ENCODE data around the gene ELOA2.
A peak's percentile ranks its signal among the peaks of the same experiment; 100 is the strongest.
"Not testable (repeated sequence)": the region's sequence is repeated elsewhere in the genome, so short reads cannot be mapped to it uniquely, and the experiment has no call there.

The ELOA2 gene

DNA sequence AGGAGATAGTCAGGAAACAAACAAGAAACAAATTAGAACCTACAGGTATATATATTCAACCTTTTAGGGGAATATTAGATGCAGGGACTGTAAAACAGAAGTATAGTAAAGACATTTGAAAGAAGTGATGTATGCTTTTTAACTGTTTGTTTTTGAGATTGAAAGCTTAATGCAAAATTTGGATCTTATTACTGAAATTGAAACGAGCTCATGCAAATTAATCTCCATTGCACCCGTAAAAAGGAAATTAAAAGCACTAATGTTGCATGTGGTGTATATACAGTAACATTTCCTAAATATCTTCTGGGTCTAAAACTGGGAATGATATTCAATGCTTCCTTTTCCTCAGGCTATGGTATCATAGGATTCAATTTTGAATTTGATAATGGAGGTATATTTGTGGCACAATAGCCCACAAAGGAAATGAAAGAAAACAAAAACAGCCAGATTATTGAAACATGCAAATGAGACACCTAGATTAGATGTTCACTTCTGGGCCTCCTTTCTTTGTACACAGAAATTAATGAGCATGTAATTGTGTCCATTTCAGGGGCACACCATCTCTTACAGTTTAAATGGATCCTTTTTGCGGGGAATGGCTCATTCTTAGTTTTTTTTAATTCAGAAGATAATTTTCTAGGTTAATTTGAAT lies 1.6 kb upstream of the ELOA2 start:
- Histone ChIP-seq H3K27me3 (replicated peaks) (no peaks in the 10 kb centered on the region), H3K4me3 (ENCODE audit: low read depth, low read length) (no peak overlapping the region), H3K27ac (no peak overlapping the region), H3K36me3 (replicated peaks) (no peaks in the 10 kb centered on the region)
- DNase-seq = no peak
- TF ChIP-seq, protein P1, sequence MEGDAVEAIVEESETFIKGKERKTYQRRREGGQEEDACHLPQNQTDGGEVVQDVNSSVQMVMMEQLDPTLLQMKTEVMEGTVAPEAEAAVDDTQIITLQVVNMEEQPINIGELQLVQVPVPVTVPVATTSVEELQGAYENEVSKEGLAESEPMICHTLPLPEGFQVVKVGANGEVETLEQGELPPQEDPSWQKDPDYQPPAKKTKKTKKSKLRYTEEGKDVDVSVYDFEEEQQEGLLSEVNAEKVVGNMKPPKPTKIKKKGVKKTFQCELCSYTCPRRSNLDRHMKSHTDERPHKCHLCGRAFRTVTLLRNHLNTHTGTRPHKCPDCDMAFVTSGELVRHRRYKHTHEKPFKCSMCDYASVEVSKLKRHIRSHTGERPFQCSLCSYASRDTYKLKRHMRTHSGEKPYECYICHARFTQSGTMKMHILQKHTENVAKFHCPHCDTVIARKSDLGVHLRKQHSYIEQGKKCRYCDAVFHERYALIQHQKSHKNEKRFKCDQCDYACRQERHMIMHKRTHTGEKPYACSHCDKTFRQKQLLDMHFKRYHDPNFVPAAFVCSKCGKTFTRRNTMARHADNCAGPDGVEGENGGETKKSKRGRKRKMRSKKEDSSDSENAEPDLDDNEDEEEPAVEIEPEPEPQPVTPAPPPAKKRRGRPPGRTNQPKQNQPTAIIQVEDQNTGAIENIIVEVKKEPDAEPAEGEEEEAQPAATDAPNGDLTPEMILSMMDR (IDR thresholded peaks at IDR 0.05; ENCODE audit: low read depth, low read length, missing control alignments) = no peak
- in situ Hi-C loops (cut with HindIII; ENCODE audit: low pct_ligation_motif_present, low sequenced_read_pairs) = no loop called here

DNA sequence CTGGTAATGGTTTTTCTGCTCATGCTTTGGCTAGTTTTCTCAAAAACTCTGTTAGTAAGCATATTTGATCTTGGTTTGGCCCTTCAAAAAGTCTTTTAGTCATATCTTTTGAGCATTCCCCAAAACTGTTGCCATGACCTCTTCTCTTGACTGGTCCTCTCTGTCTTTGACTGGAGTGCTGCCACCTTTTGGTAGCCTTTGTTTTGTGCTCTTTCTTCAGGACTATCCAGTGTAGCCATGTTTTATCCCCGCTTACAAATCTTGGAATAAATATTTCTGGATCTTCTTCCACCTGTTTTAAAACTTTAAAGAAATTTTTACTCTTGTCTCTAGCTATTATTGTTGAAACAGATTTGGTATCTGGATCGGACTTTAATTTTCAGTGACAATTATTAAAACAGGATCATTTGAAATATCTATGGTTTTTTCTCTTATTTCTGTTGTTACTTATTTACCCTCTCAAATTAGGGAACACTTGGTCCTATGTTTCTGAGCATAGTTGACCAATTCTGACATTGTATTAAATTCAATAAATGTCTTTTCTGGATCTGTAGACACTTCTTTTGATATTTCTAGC lies 965 bp upstream of the ELOA2 start:
- TF ChIP-seq, protein P1 (IDR thresholded peaks at IDR 0.05; ENCODE audit: low read depth, low read length, missing control alignments) = peak; percentile 42
- in situ Hi-C loops (cut with HindIII; ENCODE audit: low pct_ligation_motif_present, low sequenced_read_pairs) = no loop called here
- peak; percentile 36 for DNase-seq

DNA sequence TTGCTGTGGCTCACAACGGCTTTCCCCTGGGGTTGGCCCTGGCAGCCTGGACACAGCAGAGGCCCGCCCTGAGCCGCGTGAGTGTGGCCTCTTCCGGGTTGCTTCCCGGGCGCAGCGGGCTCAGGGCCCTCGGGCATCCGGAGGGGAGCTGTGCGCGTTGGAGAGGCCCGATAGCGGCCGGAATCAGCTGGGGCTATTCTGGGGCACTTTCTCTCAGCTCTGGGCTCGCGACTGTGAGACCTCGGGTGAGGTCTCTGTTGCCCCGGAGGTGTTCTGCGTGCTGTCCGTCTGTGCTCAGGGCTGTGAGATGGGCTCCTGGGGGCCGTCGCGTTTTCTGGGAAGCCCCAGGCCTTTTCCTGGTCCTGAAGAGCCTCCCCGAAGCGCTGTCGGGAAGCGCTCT lies 830 bp downstream of the ELOA2 start:
- H3K27ac ChIP-seq; in situ Hi-C loops (cut with HindIII; ENCODE audit: low pct_ligation_motif_present, low sequenced_read_pairs); H3K27me3 ChIP-seq (replicated peaks); DNase-seq; H3K36me3 ChIP-seq (replicated peaks); H3K4me3 ChIP-seq (ENCODE audit: low read depth, low read length): not testable (repeated sequence)

More for the DNA sequence above, 965 bp upstream of the ELOA2 start:
- no peaks in the 10 kb centered on the region for H3K36me3 ChIP-seq (replicated peaks)
- H3K27me3 ChIP-seq (replicated peaks) = no peaks in the 10 kb centered on the region
- H3K4me3 ChIP-seq (ENCODE audit: low read depth, low read length) = no peak overlapping the region
- no peak overlapping the region for H3K27ac ChIP-seq

DNA sequence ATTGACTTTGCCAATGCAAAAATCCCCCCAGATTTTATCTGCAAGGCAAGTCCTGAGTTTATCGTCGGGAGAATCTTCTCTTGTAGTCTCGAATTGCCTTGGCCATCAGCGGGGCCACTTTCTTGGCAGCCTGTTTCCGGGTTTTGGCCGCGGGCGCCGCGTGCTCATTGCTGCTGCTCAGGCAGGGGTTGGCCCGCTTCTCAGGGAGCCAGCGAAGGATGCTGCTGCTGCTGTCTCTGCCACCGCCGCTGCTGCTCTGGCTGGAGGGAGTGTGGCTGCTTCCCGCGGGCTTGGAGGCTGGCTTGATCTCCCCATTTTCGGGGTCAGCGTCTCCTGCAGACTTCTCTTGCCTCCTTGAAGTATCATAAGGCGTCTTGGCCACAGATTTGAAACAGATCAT lies 2.5 kb downstream of the ELOA2 start:
- TF ChIP-seq, protein P1 (IDR thresholded peaks at IDR 0.05; ENCODE audit: low read depth, low read length, missing control alignments) = no peak
- Histone ChIP-seq H3K27me3 (replicated peaks) (no peaks in the 10 kb centered on the region), H3K27ac (no peak overlapping the region), H3K36me3 (replicated peaks) (no peaks in the 10 kb centered on the region), H3K4me3 (ENCODE audit: low read depth, low read length) (no peak overlapping the region)
- DNase-seq = no peak
- in situ Hi-C loops (cut with HindIII; ENCODE audit: low pct_ligation_motif_present, low sequenced_read_pairs) = no loop called here

DNA sequence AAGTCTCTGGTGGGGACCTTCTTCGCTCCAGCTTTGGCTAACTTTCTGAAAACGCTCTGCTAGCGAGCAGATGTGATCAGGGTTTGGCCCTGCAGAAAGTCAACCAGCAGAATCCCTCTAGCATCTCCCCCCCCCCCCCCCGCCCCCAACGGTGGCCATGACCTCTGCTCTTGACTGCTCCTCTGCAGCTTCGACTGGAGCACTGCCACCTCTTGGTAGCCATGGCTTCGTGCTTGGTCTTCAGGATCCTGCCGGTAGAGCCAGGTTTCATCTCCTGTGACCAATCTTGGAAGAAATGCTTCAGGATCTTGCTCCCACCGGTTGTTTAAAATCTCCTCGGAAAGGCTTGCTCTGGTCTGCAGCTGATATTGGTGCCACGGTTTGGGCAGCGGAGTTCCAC lies 4.5 kb downstream of the ELOA2 start:
- H3K36me3 ChIP-seq (replicated peaks); in situ Hi-C loops (cut with HindIII; ENCODE audit: low pct_ligation_motif_present, low sequenced_read_pairs); H3K4me3 ChIP-seq (ENCODE audit: low read depth, low read length); DNase-seq; H3K27ac ChIP-seq; H3K27me3 ChIP-seq (replicated peaks): not testable (repeated sequence)

DNA sequence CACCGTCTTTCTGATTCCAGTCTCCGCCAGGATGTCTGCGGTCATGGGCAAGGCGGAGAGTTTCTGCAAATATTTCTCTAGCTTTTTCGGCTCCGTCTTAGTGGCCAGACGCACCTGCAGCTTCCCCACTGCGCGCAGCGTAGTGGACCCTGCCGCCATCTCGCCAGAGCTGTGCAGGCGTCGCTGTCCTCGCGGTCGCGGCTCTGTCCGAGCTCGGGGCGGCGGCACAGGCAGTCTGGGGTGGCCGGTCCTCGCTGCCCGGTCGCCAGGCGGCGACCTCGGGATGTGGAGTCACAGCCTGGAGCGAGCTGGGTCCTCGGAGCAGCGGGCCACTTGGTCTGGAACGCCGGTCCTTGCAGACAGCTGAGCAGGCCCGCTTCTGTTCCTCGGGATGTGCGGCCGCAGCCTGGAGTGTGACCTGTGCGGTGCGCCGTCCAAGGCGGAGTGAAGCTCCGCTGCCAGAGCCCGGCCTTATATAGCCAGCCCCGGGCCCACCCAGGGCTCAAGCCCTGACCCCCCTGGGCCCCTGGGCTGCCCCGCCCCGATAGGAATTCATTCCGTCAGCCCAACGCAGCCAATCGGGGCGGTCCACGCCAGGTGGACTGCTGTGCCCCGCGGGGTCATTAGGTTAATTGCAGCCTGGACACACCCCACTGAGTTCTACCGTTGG lies 5.6 kb downstream of the ELOA2 start:
- in situ Hi-C loops (cut with HindIII; ENCODE audit: low pct_ligation_motif_present, low sequenced_read_pairs); DNase-seq; H3K27ac ChIP-seq; H3K4me3 ChIP-seq (ENCODE audit: low read depth, low read length); H3K27me3 ChIP-seq (replicated peaks); H3K36me3 ChIP-seq (replicated peaks): not testable (repeated sequence)

DNA sequence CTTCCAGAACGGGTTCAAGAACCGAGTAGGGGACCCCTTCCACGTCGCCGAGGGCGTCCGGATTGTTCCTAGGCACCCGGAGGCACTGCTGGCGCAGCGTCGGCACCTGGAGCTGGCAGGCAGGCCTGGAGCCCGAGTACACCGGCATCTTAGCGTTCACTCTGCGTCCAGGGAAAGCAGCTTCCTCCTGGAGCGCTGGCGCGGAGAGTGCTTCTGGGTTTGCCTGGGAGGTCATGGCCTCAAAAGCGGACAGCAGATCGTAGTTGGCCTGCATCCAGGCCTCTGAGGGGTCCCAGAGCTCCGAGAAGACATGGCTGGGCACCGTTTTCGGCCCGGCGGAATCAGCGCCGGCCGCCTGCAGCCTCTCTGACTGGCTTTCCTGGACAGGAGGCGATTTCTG lies 6.7 kb downstream of the ELOA2 start:
- in situ Hi-C loops (cut with HindIII; ENCODE audit: low pct_ligation_motif_present, low sequenced_read_pairs); H3K27ac ChIP-seq; DNase-seq; H3K36me3 ChIP-seq (replicated peaks); H3K4me3 ChIP-seq (ENCODE audit: low read depth, low read length); H3K27me3 ChIP-seq (replicated peaks): not testable (repeated sequence)

DNA sequence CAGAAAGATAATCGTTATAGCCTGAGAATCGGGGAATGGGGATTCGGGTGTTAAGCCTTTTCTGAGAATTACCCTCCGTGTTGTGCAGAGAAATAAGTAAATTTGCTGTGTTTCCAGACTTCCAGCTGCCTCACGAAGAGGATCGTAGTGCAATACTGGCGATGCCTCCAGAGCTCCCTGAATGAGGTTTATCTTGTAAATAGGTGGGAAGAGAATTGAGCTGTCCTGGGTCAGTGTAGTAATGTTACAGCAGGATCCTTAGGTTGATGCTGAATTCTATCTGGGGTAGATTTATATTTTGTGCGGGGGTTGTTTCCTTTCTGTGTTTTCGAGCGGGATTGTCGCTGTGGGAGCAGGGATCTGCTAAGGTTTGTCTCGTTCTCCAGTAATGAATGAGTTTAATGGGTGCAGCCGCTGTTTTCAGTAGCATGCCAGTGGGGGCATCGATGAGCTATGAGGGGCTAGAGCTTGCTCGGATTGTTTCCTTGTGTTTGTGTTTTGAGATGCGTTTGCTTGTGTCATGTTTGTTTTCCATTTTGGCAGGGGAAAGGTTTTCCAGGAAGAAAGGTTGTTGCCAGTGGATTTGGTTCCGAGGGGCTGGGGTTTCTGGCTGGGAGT lies 9.8 kb downstream of the ELOA2 start:
- in situ Hi-C loops (cut with HindIII; ENCODE audit: low pct_ligation_motif_present, low sequenced_read_pairs); DNase-seq; H3K27ac ChIP-seq; H3K4me3 ChIP-seq (ENCODE audit: low read depth, low read length); H3K36me3 ChIP-seq (replicated peaks); H3K27me3 ChIP-seq (replicated peaks): not testable (repeated sequence)

DNA sequence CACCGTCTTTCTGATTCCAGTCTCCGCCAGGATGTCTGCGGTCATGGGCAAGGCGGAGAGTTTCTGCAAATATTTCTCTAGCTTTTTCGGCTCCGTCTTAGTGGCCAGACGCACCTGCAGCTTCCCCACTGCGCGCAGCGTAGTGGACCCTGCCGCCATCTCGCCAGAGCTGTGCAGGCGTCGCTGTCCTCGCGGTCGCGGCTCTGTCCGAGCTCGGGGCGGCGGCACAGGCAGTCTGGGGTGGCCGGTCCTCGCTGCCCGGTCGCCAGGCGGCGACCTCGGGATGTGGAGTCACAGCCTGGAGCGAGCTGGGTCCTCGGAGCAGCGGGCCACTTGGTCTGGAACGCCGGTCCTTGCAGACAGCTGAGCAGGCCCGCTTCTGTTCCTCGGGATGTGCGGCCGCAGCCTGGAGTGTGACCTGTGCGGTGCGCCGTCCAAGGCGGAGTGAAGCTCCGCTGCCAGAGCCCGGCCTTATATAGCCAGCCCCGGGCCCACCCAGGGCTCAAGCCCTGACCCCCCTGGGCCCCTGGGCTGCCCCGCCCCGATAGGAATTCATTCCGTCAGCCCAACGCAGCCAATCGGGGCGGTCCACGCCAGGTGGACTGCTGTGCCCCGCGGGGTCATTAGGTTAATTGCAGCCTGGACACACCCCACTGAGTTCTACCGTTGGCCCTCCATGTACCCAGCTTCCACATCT lies 11.5 kb downstream of the ELOA2 start:
- in situ Hi-C loops (cut with HindIII; ENCODE audit: low pct_ligation_motif_present, low sequenced_read_pairs); H3K27me3 ChIP-seq (replicated peaks); H3K4me3 ChIP-seq (ENCODE audit: low read depth, low read length); H3K36me3 ChIP-seq (replicated peaks); DNase-seq; H3K27ac ChIP-seq: not testable (repeated sequence)

DNA sequence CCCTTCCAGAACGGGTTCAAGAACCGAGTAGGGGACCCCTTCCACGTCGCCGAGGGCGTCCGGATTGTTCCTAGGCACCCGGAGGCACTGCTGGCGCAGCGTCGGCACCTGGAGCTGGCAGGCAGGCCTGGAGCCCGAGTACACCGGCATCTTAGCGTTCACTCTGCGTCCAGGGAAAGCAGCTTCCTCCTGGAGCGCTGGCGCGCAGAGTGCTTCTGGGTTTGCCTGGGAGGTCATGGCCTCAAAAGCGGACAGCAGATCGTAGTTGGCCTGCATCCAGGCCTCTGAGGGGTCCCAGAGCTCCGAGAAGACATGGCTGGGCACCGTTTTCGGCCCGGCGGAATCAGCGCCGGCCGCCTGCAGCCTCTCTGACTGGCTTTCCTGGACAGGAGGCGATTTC lies 12.6 kb downstream of the ELOA2 start:
- H3K36me3 ChIP-seq (replicated peaks); H3K27ac ChIP-seq; H3K27me3 ChIP-seq (replicated peaks); in situ Hi-C loops (cut with HindIII; ENCODE audit: low pct_ligation_motif_present, low sequenced_read_pairs); H3K4me3 ChIP-seq (ENCODE audit: low read depth, low read length); DNase-seq: not testable (repeated sequence)

DNA sequence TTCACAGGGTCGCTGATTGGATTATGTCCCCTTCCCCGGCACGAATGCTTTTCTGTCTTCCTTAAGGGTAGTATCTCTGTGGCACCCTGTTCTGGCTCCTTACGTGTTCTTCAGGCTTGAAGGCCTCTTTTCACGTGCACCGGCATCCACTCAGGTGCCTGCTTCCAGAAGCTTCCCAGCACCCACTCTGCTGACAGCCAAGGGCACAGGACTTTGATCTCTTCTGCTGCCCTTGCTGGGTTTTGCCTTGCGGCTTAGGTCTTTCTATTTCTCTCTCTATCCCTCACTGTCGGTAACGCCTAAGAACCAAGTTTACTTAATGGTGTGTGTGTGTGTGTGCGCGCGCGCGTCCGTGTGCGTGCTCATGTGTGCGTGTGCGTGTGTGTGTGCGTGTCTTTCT lies 14.7 kb downstream of the ELOA2 start:
- DNase-seq; in situ Hi-C loops (cut with HindIII; ENCODE audit: low pct_ligation_motif_present, low sequenced_read_pairs); H3K27ac ChIP-seq; H3K4me3 ChIP-seq (ENCODE audit: low read depth, low read length); H3K27me3 ChIP-seq (replicated peaks); H3K36me3 ChIP-seq (replicated peaks): not testable (repeated sequence)

Data from brain microvascular endothelial cell (primary cell).